Measurements from ENCODE around the gene ALKBH5. TPM values are rescaled to one million over a fixed set of nuclear protein-coding genes. Genes with fewer than 3 reads are reported as not detected.

The ALKBH5 gene
- total RNA-seq, 1 donor from 2014 or later, result 104 TPM

GRCh38 chr17:18246880-18247612, 63.4 kb downstream of the ALKBH5 start:
- peaks cover 5% of the 10 kb centered on the region for H3K36me3 Mint-ChIP-seq (ENCODE audit: low read depth)
- H3K27ac Mint-ChIP-seq (ENCODE audit: unreplicated experiment), result no peak overlapping the region
- peaks cover 4% of the 10 kb centered on the region for H3K4me1 Mint-ChIP-seq
- H3K4me3 Mint-ChIP-seq, result peak overlapping the region; percentile 74
- no peaks in the 10 kb centered on the region for H3K9me3 Mint-ChIP-seq
- H3K27me3 Mint-ChIP-seq (ENCODE audit: low read depth), result peaks cover 2% of the 10 kb centered on the region
- no peak for DNase-seq (ENCODE audit: low read depth, low spot score)
- TF ChIP-seq, protein P1, sequence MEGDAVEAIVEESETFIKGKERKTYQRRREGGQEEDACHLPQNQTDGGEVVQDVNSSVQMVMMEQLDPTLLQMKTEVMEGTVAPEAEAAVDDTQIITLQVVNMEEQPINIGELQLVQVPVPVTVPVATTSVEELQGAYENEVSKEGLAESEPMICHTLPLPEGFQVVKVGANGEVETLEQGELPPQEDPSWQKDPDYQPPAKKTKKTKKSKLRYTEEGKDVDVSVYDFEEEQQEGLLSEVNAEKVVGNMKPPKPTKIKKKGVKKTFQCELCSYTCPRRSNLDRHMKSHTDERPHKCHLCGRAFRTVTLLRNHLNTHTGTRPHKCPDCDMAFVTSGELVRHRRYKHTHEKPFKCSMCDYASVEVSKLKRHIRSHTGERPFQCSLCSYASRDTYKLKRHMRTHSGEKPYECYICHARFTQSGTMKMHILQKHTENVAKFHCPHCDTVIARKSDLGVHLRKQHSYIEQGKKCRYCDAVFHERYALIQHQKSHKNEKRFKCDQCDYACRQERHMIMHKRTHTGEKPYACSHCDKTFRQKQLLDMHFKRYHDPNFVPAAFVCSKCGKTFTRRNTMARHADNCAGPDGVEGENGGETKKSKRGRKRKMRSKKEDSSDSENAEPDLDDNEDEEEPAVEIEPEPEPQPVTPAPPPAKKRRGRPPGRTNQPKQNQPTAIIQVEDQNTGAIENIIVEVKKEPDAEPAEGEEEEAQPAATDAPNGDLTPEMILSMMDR (conservative IDR thresholded peaks at IDR 0.05), result no peak

- peaks cover 5% of the 10 kb centered on the region for H3K36me3 Mint-ChIP-seq (ENCODE audit: low read depth)
- H3K27ac Mint-ChIP-seq (ENCODE audit: unreplicated experiment), result no peak overlapping the region
- DNase-seq (ENCODE audit: low read depth, low spot score), result no peak
- H3K27me3 Mint-ChIP-seq (ENCODE audit: low read depth), result peaks cover 2% of the 10 kb centered on the region
- TF ChIP-seq, protein P1 (conservative IDR thresholded peaks at IDR 0.05), result no peak
- H3K9me3 Mint-ChIP-seq, result no peaks in the 10 kb centered on the region
- peaks cover 4% of the 10 kb centered on the region for H3K4me1 Mint-ChIP-seq
- peak overlapping the region; percentile 81 for H3K4me3 Mint-ChIP-seq
These were observed 64.0 kb downstream of the ALKBH5 start for GRCh38 chr17:18247613-18248001.

GRCh38 chr17:18248300-18248731, 64.7 kb downstream of the ALKBH5 start:
- Mint-ChIP-seq H3K4me3 (peak overlapping the region; percentile 81), H3K4me1 (peaks cover 4% of the 10 kb centered on the region), H3K36me3 (ENCODE audit: low read depth) (peaks cover 5% of the 10 kb centered on the region), H3K9me3 (no peaks in the 10 kb centered on the region), H3K27me3 (ENCODE audit: low read depth) (peaks cover 2% of the 10 kb centered on the region), H3K27ac (ENCODE audit: unreplicated experiment) (no peak overlapping the region)
- DNase-seq (ENCODE audit: low read depth, low spot score), result peak; percentile 67
- TF ChIP-seq, protein P1 (conservative IDR thresholded peaks at IDR 0.05), result peak; percentile 80

DNA sequence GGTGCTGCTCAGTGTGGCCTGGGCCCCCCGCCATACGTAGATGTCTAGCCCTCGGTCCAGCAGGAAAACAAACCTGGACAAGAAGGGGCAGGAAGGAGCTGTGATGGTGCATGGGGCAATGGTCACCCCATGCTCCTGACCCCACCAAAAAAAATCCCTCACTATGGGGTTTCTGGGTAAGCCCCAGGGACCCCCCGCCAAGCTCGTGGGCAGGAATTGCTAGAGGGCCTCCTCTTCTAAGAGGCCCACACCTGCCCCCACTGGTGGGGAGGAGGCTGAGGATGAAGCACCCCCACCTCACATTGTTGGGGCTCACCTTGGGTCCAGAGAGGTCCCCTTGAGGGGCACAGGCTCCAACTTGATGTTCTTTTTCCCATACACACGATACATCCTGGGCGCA, 65.2 kb downstream of the ALKBH5 start:
- Mint-ChIP-seq H3K9me3 (no peaks in the 10 kb centered on the region), H3K27me3 (ENCODE audit: low read depth) (peaks cover 2% of the 10 kb centered on the region), H3K27ac (ENCODE audit: unreplicated experiment) (no peak overlapping the region), H3K4me3 (no peak overlapping the region), H3K36me3 (ENCODE audit: low read depth) (peaks cover 5% of the 10 kb centered on the region), H3K4me1 (peaks cover 4% of the 10 kb centered on the region)
- DNase-seq (ENCODE audit: low read depth, low spot score), result no peak
- TF ChIP-seq, protein P1 (conservative IDR thresholded peaks at IDR 0.05), result no peak

- peaks cover 4% of the 10 kb centered on the region for H3K4me1 Mint-ChIP-seq
- H3K27ac Mint-ChIP-seq (ENCODE audit: unreplicated experiment), result no peak overlapping the region
- H3K27me3 Mint-ChIP-seq (ENCODE audit: low read depth), result peaks cover 2% of the 10 kb centered on the region
- no peak for DNase-seq (ENCODE audit: low read depth, low spot score)
- H3K9me3 Mint-ChIP-seq, result no peaks in the 10 kb centered on the region
- H3K36me3 Mint-ChIP-seq (ENCODE audit: low read depth), result peaks cover 5% of the 10 kb centered on the region
- TF ChIP-seq, protein P1 (conservative IDR thresholded peaks at IDR 0.05), result no peak
- H3K4me3 Mint-ChIP-seq, result no peak overlapping the region
These were observed 66.6 kb downstream of the ALKBH5 start for GRCh38 chr17:18250259-18250658.

Measured in neural crest cell (in vitro differentiated cells).